Neutrophil (primary cell): ENCODE results near the gene SLC27A5.
"Not testable (repeated sequence)": the region's sequence is repeated elsewhere in the genome, so short reads cannot be mapped to it uniquely, and the experiment has no call there.

Experiments
- H3K27ac ChIP-seq: fragments of 200-600 bp; sonication (generic); 2 replicates; pipeline ENCODE4 v1.5.1; 2016; ENCODE audit warnings: mild to moderate bottlenecking, moderate library complexity
- H3K27me3 ChIP-seq: fragments of 200-600 bp; sonication (generic); 2 replicates; pipeline ENCODE4 v1.6.0; 2016; ENCODE audit warnings: mild to moderate bottlenecking
- H3K36me3 ChIP-seq: fragments of 200-600 bp; sonication (generic); 2 replicates; pipeline ENCODE4 v1.5.1; 2017
- H3K4me1 ChIP-seq, 2 experiments: fragments of 200-600 bp in 1 of 2; sonication (generic) in 1 of 2; 1 replicate in 1 of 2; 2 replicates in 1 of 2; pipeline versions ENCODE4 v1.5.1 to v1.6.1; 2013 to 2016; ENCODE audit warnings: low read depth in 1 of 2, low read length in 1 of 2, mild to moderate bottlenecking in 1 of 2, moderate library complexity in 1 of 2; ENCODE audit not compliant: control insufficient read depth in 1 of 2, insufficient read depth in 1 of 2
- H3K4me3 ChIP-seq, 2 experiments: fragments of 200-600 bp in 1 of 2; sonication (generic) in 1 of 2; 1 replicate in 1 of 2; 2 replicates in 1 of 2; pipeline ENCODE4 v1.5.1; 2013 to 2016; ENCODE audit warnings: low read depth in 1 of 2, low read length in 1 of 2, mild to moderate bottlenecking in 1 of 2, moderate library complexity in 1 of 2
- H3K9me3 ChIP-seq: fragments of 200-600 bp; sonication (generic); 2 replicates; pipeline ENCODE4 v1.5.1; 2016
- TF ChIP-seq, protein P1 (sequence below): fragments of 200-600 bp; sonication (generic); IDR thresholded peaks from 2 replicates; pipeline ENCODE4 v1.5.1; 2016; ENCODE audit warnings: antibody characterized with exemption

Gene SLC27A5

DNA sequence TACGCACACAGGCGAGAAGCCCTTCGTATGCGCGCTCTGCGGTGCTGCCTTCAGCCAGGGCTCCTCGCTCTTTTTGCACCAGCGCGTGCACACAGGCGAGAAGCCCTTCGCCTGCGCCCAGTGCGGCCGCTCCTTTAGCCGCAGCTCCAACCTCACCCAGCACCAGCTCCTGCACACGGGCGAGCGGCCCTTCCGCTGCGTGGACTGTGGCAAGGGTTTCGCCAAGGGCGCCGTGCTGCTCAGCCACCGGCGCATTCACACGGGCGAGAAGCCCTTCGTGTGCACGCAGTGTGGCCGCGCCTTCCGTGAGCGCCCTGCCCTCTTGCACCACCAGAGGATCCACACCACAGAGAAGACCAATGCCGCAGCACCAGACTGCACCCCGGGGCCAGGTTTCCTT lies 55.7 kb downstream of the SLC27A5 start:
- H3K36me3 ChIP-seq, result peaks cover 8% of the 10 kb centered on the region

DNA sequence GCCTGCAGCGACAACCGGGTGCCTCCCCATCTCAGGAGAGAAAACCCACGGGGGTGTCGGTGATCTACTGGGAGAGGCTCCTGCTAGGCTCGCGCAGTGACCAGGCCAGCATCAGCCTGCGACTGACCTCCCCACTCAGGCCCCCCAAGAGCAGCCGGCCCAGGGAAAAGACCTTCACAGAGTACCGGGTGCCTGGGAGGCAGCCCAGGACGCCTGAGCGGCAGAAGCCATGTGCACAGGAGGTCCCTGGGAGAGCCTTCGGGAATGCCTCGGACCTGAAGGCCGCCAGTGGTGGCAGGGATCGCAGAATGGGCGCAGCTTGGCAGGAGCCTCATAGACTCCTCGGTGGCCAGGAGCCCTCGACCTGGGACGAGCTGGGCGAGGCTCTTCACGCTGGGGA lies 56.5 kb downstream of the SLC27A5 start:
- Histone ChIP-seq H3K4me1 (peaks cover 9 to 13% of the 10 kb centered on the region in 2 experiments), H3K27me3 (peaks cover 8% of the 10 kb centered on the region), H3K27ac (no peak overlapping the region), H3K36me3 (peaks cover 8% of the 10 kb centered on the region), H3K4me3 (no peak overlapping the region), H3K9me3 (no peaks in the 10 kb centered on the region)
- TF ChIP-seq, protein P1, sequence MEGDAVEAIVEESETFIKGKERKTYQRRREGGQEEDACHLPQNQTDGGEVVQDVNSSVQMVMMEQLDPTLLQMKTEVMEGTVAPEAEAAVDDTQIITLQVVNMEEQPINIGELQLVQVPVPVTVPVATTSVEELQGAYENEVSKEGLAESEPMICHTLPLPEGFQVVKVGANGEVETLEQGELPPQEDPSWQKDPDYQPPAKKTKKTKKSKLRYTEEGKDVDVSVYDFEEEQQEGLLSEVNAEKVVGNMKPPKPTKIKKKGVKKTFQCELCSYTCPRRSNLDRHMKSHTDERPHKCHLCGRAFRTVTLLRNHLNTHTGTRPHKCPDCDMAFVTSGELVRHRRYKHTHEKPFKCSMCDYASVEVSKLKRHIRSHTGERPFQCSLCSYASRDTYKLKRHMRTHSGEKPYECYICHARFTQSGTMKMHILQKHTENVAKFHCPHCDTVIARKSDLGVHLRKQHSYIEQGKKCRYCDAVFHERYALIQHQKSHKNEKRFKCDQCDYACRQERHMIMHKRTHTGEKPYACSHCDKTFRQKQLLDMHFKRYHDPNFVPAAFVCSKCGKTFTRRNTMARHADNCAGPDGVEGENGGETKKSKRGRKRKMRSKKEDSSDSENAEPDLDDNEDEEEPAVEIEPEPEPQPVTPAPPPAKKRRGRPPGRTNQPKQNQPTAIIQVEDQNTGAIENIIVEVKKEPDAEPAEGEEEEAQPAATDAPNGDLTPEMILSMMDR, result no peak

More for the DNA sequence above, 55.7 kb downstream of the SLC27A5 start:
- Histone ChIP-seq H3K4me3 (no peak overlapping the region), H3K9me3 (no peaks in the 10 kb centered on the region), H3K27ac (no peak overlapping the region), H3K4me1 (peaks cover 6 to 8% of the 10 kb centered on the region in 2 experiments), H3K27me3 (peaks cover under 1% of the 10 kb centered on the region)
- TF ChIP-seq, protein P1, result no peak

DNA sequence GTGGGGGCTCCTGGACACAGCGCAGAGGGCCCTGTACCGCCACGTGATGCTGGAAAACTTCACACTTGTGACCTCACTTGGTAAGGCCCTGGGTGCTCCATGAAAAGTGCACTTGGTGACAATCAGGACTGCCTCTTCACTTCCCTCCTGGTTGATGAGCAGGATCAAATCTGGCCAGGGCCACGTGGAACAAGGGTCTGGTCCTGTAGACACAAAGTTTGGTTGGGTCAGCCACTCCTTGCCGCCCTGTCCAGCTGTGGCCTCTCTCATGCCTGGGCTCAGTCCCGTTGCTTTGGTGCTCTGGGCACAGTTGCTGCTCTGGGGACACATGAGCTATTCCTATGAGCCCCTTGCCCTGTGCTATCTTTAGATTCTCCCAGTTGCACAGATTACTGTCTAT lies 58.0 kb downstream of the SLC27A5 start:
- Histone ChIP-seq H3K9me3 (no peaks in the 10 kb centered on the region), H3K36me3 (peaks cover 8% of the 10 kb centered on the region), H3K4me1 (peaks cover 9 to 13% of the 10 kb centered on the region in 2 experiments), H3K27ac (no peak overlapping the region), H3K27me3 (peaks cover 20% of the 10 kb centered on the region), H3K4me3 (no peak overlapping the region)
- TF ChIP-seq, protein P1, result no peak

DNA sequence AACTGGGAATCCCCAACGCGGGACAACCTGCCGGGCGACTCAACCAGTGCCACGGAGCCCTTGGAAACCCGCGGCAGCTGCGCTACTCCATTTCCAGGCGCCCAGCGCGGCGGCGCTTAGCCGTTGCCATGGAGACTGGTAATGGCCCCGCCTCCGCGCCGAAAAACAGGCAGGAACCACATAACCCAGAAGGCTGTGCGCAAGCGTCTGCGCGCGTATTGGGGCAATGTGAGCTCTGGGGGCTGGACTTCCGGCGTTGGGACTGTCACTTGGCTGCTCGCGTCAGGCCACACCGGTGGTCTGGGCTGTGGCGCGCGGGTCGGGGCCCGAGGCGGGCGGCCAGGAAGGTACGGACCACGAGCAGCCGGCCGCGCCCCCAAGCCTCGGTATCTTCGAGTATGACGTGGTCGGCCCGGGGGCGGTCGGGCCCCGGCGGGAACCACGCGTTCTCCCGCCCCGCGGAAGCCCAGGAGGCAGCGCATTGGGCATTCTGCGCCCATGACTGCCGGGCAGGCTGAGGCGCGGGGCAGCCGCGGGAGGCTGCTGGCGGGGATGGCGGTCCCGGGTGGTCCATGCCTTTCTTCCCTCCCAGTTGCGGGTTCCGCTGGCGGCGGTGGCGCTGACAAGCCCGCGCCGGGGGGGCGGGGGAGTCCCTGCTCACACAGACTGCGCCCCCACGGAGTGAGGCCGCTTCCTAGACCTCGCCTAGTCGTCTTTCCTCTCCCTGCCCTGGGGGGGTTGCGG lies 60.3 kb downstream of the SLC27A5 start, which contains the start of gene ZNF324B:
Gene ZNF324B, plus strand, starts transcription at position 265 of the 744 bp plus-strand sequence. CDS start 2,080 bp downstream, outside the sequence.
- peak within 1 kb of the TSS; percentile 66 to 88 for H3K4me3 ChIP-seq
- H3K9me3 ChIP-seq, result no peaks in the 10 kb centered on the region
- TF ChIP-seq, protein P1, result no peak
- H3K27me3 ChIP-seq, result peaks cover 28% of the 10 kb centered on the region
- peaks cover 9 to 13% of the 10 kb centered on the region in 2 experiments for H3K4me1 ChIP-seq
- peaks cover 6% of the 10 kb centered on the region for H3K36me3 ChIP-seq
- H3K27ac ChIP-seq, result peak within 1 kb of the TSS; percentile 40

DNA sequence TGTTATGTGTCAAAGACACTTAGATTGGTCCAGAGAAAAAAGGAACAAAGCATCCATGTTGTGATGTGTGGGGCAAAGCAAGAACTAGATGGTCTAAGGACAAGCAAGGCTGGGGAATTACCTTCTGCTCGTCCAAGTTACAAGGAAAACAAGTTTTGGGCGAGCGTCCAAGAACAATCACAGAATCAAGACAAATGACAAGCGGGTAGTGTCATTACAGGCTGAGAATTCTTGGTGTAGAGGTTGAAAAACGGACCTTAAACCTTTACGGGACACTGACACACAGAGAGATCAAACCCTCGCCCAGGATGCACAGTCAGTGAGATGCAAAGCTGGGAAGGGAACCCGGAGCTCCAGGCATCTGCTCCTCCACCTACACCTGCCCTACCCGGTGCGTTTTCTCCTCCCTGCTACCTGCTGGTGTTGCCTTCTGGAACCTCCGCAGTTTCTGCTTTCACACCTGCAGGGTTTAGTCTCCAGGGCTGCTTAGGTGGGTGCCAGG lies 60.9 kb downstream of the SLC27A5 start:
- Histone ChIP-seq H3K36me3 (no peaks in the 10 kb centered on the region), H3K4me3 (peak overlapping the region; percentile 66 to 88), H3K27me3 (peaks cover 31% of the 10 kb centered on the region), H3K4me1 (peaks cover 9 to 13% of the 10 kb centered on the region in 2 experiments), H3K27ac (no peak overlapping the region), H3K9me3 (no peaks in the 10 kb centered on the region)
- TF ChIP-seq, protein P1, result no peak

DNA sequence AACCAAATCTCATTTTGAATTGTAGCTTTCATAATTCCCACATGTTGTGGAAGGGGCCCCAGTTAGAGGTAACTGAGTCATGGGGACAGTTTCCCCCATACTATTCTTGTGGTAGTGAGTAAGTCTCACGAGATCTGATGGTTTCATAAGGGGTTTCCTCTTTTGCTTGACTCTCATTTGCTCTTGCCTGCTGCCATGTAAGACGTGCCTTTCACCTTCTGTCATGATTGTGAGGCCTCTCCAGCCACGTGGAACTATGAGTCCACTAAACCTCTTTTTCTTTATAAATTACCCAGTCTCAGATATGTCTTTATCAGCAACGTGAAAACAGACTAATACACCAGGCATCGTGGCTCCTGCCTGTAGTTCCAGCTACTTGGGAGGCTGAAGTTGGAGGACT lies 61.8 kb downstream of the SLC27A5 start:
- not testable (repeated sequence) for H3K27ac ChIP-seq

DNA sequence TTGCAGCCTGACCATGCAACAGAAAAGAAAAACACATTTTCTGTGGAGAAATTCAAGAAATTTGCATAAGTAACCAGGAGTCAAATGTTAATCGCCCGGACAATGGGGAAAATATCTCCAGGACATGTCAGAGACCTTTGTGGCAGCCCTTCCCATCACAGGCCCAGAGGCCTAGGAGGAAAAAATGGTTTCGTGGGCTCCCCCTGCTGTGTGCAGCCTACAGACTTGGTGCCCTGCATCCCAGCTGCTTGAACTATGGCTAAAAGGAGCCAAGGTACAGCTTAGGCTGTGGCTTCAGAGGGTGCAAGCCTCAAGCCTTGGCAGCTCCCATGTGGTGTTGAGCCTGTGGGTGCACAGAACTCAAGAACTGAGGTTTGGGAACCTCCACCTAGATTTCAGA lies 62.9 kb downstream of the SLC27A5 start:
- H3K36me3 ChIP-seq, H3K9me3 ChIP-seq, H3K27ac ChIP-seq, H3K4me3 ChIP-seq: not testable (repeated sequence)
- H3K27me3 ChIP-seq, result peaks cover 46% of the 10 kb centered on the region
- peaks cover 9 to 13% of the 10 kb centered on the region in 2 experiments for H3K4me1 ChIP-seq

More for the DNA sequence above, 61.8 kb downstream of the SLC27A5 start:
- H3K9me3 ChIP-seq, H3K36me3 ChIP-seq, H3K4me3 ChIP-seq: not testable (repeated sequence)
- Histone ChIP-seq H3K27me3 (peaks cover 40% of the 10 kb centered on the region), H3K4me1 (peaks cover 9 to 13% of the 10 kb centered on the region in 2 experiments)
